HG03378 (cell line): ENCODE data around the gene ADH1A.
"Not testable (repeated sequence)": the region's sequence is repeated elsewhere in the genome, so short reads cannot be mapped to it uniquely, and the experiment has no call there.

ENCODE experiments used
- ATAC-seq: cut with Tn5 transposase; IDR thresholded peaks from one replicate; pipeline ENCODE4 v1.9.1; 2021; ENCODE audit warnings: mild to moderate bottlenecking, moderate library complexity; ENCODE audit not compliant: unreplicated experiment

The ADH1A gene

GRCh38 chr4:99290848-99291786 lies at the start of gene ADH1A:
TSS of gene ADH1A (minus strand) at chr4:99290985. CDS start at chr4:99290914, 71 bp downstream.
- ATAC-seq = no peak

GRCh38 chr4:99339172-99339571 lies 48.4 kb upstream of the ADH1A start:
- no peak for ATAC-seq

DNA sequence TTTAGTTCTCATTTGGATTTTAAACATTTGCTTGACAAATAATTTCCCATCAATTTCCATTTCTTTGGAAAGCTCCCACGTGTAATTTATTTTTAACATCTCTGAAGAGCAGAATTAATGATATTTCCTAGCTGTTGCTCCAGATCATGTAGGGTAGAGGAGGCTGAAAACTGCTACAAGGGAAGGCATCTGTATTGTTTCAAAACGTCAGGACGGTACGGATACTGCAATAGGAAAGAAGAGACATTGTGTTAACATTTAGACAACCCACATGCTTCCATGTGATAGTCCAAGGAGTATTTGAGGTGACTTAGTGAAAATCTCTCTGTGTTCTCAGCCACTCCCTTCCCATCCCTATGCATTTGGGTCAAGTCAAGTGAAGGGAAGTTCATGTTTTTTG lies 45.8 kb upstream of the ADH1A start:
- ATAC-seq = no peak

DNA sequence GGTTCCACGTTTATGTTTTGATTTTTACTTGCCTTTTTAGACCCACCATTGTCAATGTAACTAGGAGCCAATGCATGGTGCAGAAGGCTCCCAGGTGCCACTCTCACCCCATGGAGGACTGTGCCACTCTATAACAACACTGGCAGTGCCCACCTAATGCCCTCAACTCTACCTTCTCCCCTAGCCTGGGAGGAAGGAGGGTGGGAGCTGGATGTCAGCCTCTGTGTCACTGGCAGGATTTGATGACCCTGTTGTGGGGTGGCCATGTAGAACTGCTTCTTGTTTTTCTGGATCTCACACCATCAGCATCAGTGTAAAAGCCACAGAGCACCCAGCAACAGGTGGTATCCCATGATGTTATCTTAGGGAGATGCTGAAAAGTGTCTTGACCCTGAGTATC lies 44.1 kb upstream of the ADH1A start:
- no peak for ATAC-seq

- ATAC-seq = no peak
These were observed 39.9 kb upstream of the ADH1A start for GRCh38 chr4:99330648-99331047.

- no peak for ATAC-seq
These were observed 39.1 kb upstream of the ADH1A start for GRCh38 chr4:99329876-99330275.

DNA sequence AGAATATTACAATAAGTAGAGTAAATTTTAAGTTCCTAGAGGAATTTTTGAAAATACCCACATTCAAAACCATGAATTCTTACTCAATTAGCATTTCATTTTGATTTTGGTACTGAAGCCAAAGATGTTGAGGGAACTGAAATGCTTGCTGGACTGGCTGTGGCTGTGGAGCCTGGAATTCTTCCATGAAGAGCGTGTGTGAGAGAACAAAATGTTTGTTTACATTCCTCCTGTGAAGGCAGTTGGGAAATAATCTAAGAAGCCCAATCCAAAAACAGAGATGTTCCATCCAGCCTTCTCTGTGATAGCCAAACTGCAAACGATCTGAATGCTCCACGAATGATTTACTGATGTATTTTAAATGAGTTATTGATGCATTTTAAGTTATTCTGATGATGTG lies 34.2 kb upstream of the ADH1A start:
- no peak for ATAC-seq

DNA sequence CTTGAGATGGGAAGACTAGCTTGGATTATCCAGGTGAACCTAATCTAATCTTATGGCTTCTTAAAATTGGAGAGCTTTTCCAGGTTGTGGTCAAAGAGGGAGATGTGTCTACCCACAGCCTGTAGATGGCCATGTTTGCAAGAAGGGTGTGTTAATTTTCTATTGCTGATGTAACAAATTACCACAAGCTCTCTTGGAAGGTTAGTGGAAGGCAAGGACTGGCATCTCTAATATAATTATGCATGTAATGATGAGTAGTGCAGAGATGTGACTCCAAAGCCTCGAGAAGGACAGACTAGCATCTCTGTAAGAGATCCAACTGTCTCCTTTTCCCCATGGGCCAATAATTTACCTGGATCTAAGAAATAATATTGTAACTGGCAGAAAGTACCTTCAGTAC lies 33.6 kb upstream of the ADH1A start:
- no peak for ATAC-seq

GRCh38 chr4:99323756-99324155 lies 33.0 kb upstream of the ADH1A start:
- ATAC-seq = no peak

- no peak for ATAC-seq
These were observed 30.7 kb upstream of the ADH1A start, which contains the start of gene ADH1B for GRCh38 chr4:99321241-99322191. TSS of gene ADH1B (minus strand) at chr4:99321401. CDS start at chr4:99321331, 70 bp downstream.

GRCh38 chr4:99317811-99318210 lies 27.0 kb upstream of the ADH1A start:
- not testable (repeated sequence) for ATAC-seq

DNA sequence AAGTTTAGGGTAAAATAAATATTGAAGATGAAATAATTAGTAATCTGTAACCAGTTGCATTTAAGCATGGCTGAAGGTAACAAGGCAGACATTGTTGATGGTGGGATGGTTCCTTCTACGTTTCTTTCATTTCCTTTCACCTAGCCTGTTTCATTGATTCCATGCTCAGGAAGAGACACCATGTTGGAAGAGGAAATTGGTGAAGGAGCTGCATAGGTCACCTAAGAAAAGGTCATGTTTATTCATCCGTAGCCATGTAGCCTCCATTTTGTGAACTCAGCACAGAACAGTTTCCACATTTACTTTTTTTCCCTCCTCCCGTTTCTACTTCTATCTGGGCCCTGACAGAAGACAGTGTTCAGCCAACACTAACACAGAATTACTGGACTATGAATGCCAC lies 26.6 kb upstream of the ADH1A start:
- ATAC-seq = no peak

DNA sequence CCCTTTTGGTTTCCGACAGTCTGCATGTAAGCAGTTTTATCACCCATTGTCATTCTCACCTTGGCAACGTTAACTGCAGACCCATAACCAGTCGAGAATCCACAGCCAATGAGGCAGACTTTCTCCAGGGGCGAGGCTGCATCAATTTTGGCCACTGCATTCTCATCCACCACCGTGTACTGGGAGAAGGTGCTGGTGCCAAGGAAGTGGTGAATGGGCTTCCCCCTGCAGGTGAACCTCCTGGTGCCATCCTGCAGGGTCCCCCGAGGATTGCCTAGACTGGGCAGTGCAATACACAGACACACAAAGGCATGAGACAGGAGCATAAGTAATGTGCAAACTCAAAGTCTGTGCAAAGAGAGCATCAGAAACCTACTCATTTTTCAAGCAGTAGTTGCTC lies 25.1 kb upstream of the ADH1A start:
- no peak for ATAC-seq

GRCh38 chr4:99314211-99314610 lies 23.4 kb upstream of the ADH1A start:
- ATAC-seq = no peak

DNA sequence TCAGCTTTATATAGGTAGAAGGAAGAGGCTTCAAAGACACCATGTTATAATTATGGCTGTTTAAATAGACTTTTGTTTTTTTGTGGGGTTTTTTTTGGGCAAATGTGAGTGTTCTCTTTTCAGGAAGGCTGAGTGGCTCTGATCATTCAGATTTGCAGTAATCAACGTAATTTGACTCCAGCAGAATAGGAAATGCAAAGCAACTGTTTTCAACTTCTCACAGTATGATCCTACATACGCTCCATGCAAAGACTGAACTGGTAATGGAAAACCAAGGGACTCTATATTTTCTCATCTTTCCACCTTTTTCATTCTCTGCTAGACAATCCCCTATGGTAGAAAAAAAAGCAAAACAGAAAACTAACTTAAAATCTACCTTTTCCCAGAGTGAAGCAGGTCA lies 19.6 kb upstream of the ADH1A start:
- ATAC-seq = no peak

DNA sequence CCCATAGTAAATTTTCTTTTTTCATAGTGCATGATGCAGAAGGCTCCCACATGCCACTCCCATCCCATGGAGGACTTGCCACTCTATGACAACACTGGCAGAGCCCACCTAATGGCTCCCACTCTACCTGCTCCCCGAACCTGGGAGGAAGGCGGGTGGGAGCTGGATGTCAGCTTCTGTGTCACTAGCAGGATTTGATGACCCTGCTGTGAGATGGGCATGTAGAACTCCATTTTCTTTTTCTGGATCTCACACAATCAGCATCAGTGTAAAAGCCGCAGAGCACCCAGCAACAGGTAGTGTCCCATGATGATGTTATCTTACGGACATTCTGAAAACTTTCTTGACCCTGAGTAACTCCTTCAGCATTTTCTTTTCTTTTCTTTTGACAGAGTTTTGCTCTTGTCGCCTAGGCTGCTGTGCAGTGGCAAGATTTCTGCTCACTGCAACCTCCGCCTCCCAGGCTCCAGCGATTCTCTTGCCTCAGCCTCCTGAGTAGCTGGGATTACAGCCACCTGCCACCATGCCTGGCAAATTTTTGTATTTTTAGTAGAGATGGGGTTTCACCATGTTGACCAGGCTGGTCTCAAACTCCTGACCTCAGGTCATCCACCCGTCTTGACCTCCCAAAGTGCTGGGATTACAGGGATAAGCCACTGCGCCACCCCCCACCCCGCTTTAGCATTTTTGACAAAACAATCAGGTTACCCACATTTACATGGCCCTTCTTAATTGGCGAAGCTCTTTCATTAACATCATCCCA lies 15.0 kb upstream of the ADH1A start:
- ATAC-seq = no peak

GRCh38 chr4:99301376-99302164 lies 10.8 kb upstream of the ADH1A start:
- no peak for ATAC-seq

DNA sequence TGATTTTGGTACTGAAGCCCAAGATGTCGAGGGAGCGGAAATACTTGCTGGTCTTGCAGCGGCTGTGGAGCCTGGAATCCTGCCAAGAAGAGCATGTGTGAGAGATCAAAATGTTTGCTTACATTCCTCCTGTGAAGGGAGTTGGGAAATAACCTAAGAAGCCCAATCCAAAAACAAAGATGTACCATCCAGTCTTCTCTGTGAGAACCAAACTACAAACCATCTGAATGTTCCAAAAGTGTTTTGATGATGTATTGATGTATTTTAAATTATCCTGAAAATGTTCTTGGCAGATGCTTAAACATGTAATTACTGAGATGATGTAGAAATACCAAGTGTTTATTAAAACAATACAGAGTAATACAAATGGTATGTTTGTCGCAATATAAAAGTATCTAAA lies 10.1 kb upstream of the ADH1A start:
- no peak for ATAC-seq

DNA sequence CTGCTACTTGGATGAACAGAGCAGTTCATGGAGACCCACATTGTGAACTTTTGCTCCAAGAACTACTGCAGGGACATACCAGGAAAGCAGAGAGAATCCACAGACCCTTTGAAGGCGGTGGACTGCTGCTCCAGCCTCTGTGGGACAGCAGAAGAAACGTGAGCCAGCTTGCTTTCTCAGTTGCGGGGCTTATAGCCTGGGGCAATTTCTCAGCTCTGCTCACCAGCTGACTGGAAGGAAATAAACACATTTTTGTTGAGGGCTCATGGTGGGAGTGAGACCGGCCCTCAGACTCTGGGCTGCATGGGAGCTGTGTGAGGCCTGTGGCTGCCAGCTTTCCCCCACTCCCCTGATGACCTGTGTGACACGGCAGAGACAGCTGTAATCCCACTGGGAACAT lies 2.6 kb upstream of the ADH1A start:
- ATAC-seq = no peak

- no peak for ATAC-seq
These were observed 5.4 kb downstream of the ADH1A start for GRCh38 chr4:99285387-99285786.
